ENCODE results near the gene ZDHHC9. TPM values are rescaled to one million over a fixed set of nuclear protein-coding genes. Genes with fewer than 3 reads are reported as not detected.
"Not testable (repeated sequence)": the region's sequence is repeated elsewhere in the genome, so short reads cannot be mapped to it uniquely, and the experiment has no call there.

The ZDHHC9 gene
- total and polyA plus RNA-seq, 12 donors = 4.2 to 22.8 (median 11.4) TPM

GRCh38 chrX:129872524-129872923 is 28.8 kb upstream of the ZDHHC9 start:
- intact Hi-C loops (cut with DNase I) = no loop called here
- H3K4me1 ChIP-seq = no peaks in the 10 kb centered on the region
- H3K36me3 ChIP-seq = no peaks in the 10 kb centered on the region
- H3K27me3 ChIP-seq = peaks cover 0 to 14% (median 0%) of the 10 kb centered on the region in 7 donors
- DNase-seq = no peak
- H3K4me3 ChIP-seq = no peak overlapping the region
- 65 to 79% methylated on average over 2 of the region's 2 CpGs for WGBS, 2 donors
- no peak for TF ChIP-seq CTCF (IDR thresholded peaks at IDR 0.05)
- ATAC-seq = no peak
- H3K27ac ChIP-seq = no peak overlapping the region
- H3K9me3 ChIP-seq = no peaks in the 10 kb centered on the region

- H3K4me1 ChIP-seq; DNase-seq; H3K36me3 ChIP-seq; ATAC-seq; H3K9me3 ChIP-seq; H3K4me3 ChIP-seq; intact Hi-C loops (cut with DNase I); H3K27ac ChIP-seq: not testable (repeated sequence)
- peaks cover 0 to 27% (median 0%) of the 10 kb centered on the region in 7 donors for H3K27me3 ChIP-seq
- WGBS, 2 donors = 67 to 73% methylated on average over 3 of the region's 3 CpGs
These were observed 22.6 kb upstream of the ZDHHC9 start for GRCh38 chrX:129866321-129866720.

GRCh38 chrX:129859134-129859533 is 15.4 kb upstream of the ZDHHC9 start:
- H3K9me3 ChIP-seq; DNase-seq; intact Hi-C loops (cut with DNase I); H3K4me1 ChIP-seq; H3K36me3 ChIP-seq; H3K27ac ChIP-seq; H3K4me3 ChIP-seq; ATAC-seq; H3K27me3 ChIP-seq: not testable (repeated sequence)
- WGBS, 2 donors = 53 to 64% methylated on average over 6 of the region's 6 CpGs

GRCh38 chrX:129851825-129852224 is 8.1 kb upstream of the ZDHHC9 start:
- H3K4me3 ChIP-seq; DNase-seq; intact Hi-C loops (cut with DNase I); H3K27me3 ChIP-seq; H3K4me1 ChIP-seq; ATAC-seq; H3K36me3 ChIP-seq; H3K9me3 ChIP-seq; H3K27ac ChIP-seq: not testable (repeated sequence)
- WGBS, 2 donors = 96 to 100% methylated on average over 2 of the region's 4 CpGs

- 74 to 87% methylated on average over 2 of the region's 2 CpGs for WGBS, 2 donors
- Histone ChIP-seq H3K27ac (no peak overlapping the region), H3K4me1 (peaks cover 0 to 12% (median 0%) of the 10 kb centered on the region in 9 donors), H3K27me3 (peaks cover 0 to 14% (median 0%) of the 10 kb centered on the region in 7 donors), H3K4me3 (no peak overlapping the region), H3K9me3 (no peaks in the 10 kb centered on the region), H3K36me3 (peaks cover 0 to 1% (median 0%) of the 10 kb centered on the region in 9 donors)
- no peak for ATAC-seq
- TF ChIP-seq CTCF (IDR thresholded peaks at IDR 0.05) = no peak
- no peak for DNase-seq
- intact Hi-C loops (cut with DNase I) = loop anchor here in 2 of 10 donors (10.0 kb wide), 3 partner anchors 58 to 242 kb away; partner anchors contain the start of gene UTP14A (in 1 of the 2)
These were observed 3.0 kb upstream of the ZDHHC9 start for GRCh38 chrX:129846716-129847115.

GRCh38 chrX:129845616-129846190 is 2.0 kb upstream of the ZDHHC9 start:
- H3K4me3 ChIP-seq = no peak overlapping the region
- peaks cover 0 to 9% (median 0%) of the 10 kb centered on the region in 9 donors for H3K36me3 ChIP-seq
- H3K9me3 ChIP-seq = no peaks in the 10 kb centered on the region
- no peak for ATAC-seq
- TF ChIP-seq CTCF (IDR thresholded peaks at IDR 0.05) = no peak
- H3K27ac ChIP-seq = no peak overlapping the region
- WGBS, 2 donors = 68 to 71% methylated on average over 4 of the region's 4 CpGs
- H3K4me1 ChIP-seq = peaks cover 0 to 12% (median 0%) of the 10 kb centered on the region in 9 donors
- intact Hi-C loops (cut with DNase I) = loop anchor here in 2 of 10 donors (10.0 kb wide), 3 partner anchors 59 to 241 kb away; partner anchors contain the start of gene UTP14A (in 1 of the 2)
- DNase-seq = no peak
- peaks cover 0 to 14% (median 0%) of the 10 kb centered on the region in 7 donors for H3K27me3 ChIP-seq

Data from heart right ventricle (tissue), 16 donors.